Epidermal melanocyte (primary cell): ENCODE results near the gene SEPTIN3.
A peak's percentile ranks its signal among the peaks of the same experiment; 100 is the strongest.

Experiments used
- DNase-seq: peaks from one replicate; pipeline ENCODE4 v3.0.0; 2011; ENCODE audit warnings: low spot score; ENCODE audit not compliant: insufficient read length

SEPTIN3 gene

GRCh38 chr22:41975299-41976069 lies 6.2 kb downstream of the SEPTIN3 start:
- DNase-seq, result no peak

GRCh38 chr22:41976070-41976901 lies 7.0 kb downstream of the SEPTIN3 start:
- DNase-seq, result no peak

GRCh38 chr22:41976961-41977566 lies 7.8 kb downstream of the SEPTIN3 start:
- no peak for DNase-seq

- DNase-seq, result no peak
These were observed 9.5 kb downstream of the SEPTIN3 start for GRCh38 chr22:41978732-41979131.

DNA sequence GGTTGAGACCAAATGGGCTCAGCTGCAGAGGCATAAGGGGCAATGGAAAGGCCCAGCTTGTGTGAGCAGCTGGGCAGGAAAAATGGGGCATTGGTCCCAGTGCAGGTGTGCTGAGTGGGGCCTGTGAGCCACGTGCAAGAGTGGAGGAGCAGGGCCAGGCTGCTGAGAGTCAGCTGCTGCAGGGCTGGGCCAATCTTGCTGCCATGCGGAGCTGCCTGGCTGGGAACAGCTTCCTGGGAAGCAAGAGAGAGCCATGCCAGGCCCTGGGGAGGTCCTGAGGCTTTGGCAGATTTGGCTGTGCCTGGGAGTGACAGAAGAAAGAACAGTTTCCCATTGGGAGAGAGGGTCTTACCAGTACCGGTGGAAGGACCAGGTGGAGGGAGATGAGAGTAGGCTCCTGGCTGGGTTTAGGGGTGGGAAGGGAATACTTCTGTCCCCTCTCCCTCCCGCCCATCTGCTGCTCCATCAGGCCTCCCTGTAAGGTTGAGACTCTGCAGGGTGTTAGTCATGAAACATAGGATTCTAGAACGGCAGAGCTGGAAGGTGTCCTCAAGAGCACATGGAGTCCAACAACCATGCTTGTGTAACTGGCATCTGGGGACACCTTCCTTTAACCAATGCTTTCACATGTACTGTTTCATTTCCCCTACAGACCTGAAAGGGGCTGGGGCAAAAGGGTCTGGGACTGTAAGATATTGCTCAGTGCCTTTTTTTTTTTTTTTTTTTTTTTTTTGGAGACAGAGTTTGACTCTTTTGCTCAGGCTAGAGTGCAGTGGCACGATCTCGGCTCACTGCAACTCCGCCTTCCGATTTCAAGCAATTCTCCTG lies 10.4 kb downstream of the SEPTIN3 start:
- DNase-seq, result no peak

DNA sequence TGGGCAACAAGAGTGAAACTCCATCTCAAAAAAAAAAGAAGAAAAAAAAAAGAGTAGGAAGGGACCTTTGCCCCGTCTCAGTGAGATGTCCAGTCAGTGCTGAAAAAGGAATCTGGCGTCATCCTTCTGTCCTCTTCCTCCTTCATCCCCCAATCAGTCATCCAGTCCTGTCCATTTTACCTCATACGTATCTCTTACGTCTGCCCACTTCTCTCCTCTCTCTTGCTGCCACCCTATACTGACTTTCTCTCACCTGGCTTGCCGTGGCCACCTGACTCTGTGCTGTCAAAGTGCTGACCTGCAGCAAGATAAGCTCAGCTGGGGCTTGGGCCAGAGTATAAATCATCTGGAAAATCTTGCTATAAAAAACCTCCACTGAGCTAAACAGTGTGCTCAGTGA lies 13.6 kb downstream of the SEPTIN3 start:
- no peak for DNase-seq

DNA sequence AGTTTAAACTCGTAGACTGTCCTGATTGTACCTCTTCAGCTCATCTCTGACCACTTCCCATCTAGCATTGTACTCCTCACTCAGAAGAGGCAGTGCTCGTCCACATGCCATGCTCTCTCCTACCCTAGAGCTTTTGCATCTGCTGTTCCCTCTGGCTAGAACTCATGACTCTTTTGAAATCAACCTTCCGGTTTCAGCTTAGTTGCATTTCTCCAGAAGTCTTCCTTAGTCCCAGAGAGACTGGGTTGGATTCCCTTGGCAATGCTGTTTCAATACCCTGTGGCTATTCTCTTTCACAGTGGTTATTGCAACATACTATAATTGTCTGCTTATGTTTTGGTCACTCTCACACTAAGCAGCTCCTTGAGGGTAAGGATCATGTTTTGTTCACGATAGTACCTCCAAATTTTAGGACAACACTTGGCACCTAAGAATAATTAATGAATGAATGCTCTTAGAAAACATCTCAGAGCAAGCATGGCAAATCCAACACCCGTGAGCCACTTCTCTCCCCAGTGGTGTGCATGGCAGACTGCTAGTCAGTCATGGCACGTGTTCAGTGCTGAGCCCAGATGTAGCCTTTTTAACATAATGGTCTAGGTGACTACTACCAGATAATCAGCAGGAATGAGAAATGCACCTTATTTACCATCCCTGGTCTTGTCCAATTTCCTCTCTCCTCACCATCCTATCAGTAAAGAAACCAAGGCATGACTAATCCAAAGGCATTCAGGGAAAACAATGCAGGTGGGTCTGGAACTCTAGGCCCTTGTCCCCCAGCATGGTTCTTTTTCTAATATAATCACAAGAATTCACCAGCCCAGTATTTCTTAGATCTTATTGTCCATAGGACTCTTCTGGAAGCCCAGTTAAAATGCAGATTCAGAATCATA lies 14.5 kb downstream of the SEPTIN3 start:
- DNase-seq, result peak; percentile 98

- no peak for DNase-seq
These were observed 18.0 kb downstream of the SEPTIN3 start for GRCh38 chr22:41987276-41987675.

DNA sequence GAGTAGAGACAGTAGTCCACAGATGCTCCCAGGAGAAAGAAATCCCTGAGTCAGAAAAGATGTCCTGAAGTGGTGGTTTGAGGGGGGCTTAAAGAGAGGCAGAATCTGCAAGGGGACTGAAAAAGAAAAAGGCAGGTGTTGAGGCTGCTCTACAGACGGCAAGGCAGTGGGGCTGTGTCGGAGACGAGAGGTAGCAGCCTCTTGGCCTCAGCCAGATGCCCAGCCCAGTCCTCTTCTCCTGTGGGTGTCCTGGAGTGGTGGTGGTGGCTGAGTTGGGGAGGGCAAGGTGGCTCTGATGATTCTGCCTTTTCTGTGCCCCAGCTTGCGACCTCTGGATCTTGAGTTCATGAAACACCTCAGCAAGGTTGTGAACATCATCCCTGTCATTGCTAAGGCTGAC lies 20.0 kb downstream of the SEPTIN3 start:
- no peak for DNase-seq

DNA sequence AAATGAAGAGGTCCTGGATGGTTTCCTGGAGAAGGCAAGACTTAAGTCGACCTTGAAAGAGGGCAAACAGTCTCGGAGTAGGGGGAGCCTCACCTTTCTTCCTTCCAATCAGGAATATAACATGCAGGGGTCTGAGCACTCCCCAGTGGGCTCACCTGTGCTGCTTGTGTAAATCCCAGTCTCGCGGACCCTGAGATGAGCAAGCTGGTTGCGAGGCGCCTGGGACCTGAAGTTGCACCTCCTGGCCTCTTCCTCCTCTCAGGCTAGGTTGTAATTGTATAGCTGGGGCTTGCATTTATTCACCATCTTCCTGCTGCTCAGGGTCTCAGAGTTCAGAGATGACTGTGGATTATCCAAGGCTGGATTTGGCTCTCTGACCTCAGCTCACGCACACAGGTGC lies 21.9 kb downstream of the SEPTIN3 start:
- no peak for DNase-seq

- DNase-seq, result no peak
These were observed 23.3 kb downstream of the SEPTIN3 start for GRCh38 chr22:41992496-41992895.

- DNase-seq, result no peak
These were observed 26.0 kb downstream of the SEPTIN3 start for GRCh38 chr22:41995211-41995610.

GRCh38 chr22:41996826-41997225 lies 27.6 kb downstream of the SEPTIN3 start:
- DNase-seq, result no peak

GRCh38 chr22:41998361-41999261 lies 29.4 kb downstream of the SEPTIN3 start, which contains the start of gene WBP2NL:
WBP2NL (plus strand) TSS chr22:41998788; CDS start chr22:41998819, 31 bp downstream.
- DNase-seq, result peak; percentile 88

GRCh38 chr22:42000466-42000865 lies 31.2 kb downstream of the SEPTIN3 start:
- DNase-seq, result no peak

DNA sequence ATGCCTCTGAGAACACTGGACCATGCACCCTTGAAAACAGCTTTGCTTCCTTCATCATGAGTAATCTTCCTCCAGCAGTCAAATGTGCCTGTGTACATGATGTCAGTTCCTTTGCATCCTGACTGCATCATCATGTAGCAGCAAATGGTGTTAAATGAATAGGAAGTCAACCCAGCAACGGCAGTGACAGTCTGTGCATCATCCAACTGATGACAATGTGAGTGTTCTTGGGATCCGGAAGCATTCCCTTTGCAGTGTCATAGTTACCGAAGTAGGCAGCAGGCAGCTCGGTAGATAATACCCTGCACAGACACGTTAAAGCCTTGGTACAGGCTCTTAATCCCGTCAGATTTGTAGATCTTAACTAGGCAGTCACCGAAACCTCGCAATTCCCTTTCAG lies 31.9 kb downstream of the SEPTIN3 start:
- no peak for DNase-seq

- no peak for DNase-seq
These were observed 32.5 kb downstream of the SEPTIN3 start for GRCh38 chr22:42001706-42002105.

- no peak for DNase-seq
These were observed 38.7 kb downstream of the SEPTIN3 start for GRCh38 chr22:42007922-42008321.

DNA sequence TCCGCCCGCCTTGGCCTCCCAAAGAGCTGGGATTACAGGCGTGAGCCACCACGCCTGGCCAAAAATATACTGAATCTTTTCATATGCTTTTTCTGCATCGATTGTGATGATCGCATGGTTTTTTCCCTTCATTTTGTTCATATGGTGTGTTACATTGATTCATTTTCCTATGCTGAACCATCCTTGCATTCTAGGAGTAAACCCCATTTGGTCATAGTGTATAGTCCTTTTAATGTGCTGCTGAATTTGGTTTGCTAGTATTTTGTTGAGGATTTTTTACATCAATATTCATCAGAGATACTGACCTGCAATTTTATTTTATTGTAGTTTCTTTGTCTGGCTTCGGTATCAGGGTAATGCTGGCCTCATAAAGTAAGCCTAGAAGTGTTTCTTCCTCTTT lies 41.5 kb downstream of the SEPTIN3 start:
- no peak for DNase-seq
